GM12865 (cell line): ENCODE data around the gene ADARB2.

Experiments
- DNase-seq: peaks from one replicate; pipeline ENCODE4 v3.0.0; 2010; ENCODE audit warnings: low read depth
- H3K4me3 ChIP-seq: 2 replicates; pipeline ENCODE4 v1.5.1; 2011; ENCODE audit warnings: mild to moderate bottlenecking, low read depth, low read length, control low read depth
- CTCF ChIP-seq: IDR thresholded peaks from 2 replicates; pipeline ENCODE4 v1.5.1; 2011; ENCODE audit warnings: low read length, control low read depth, low read depth, inconsistent platforms; ENCODE audit not compliant: insufficient read depth; ENCODE audit errors: missing control alignments

The ADARB2 gene

GRCh38 chr10:1266033-1266802 lies 471.1 kb downstream of the ADARB2 start:
- DNase-seq = no peak
- no peak overlapping the region for H3K4me3 ChIP-seq
- TF ChIP-seq CTCF = no peak

- TF ChIP-seq CTCF = no peak
- DNase-seq = no peak
- no peak overlapping the region for H3K4me3 ChIP-seq
These were observed 473.3 kb downstream of the ADARB2 start for GRCh38 chr10:1264001-1264400.

GRCh38 chr10:1257274-1257673 lies 480.1 kb downstream of the ADARB2 start:
- H3K4me3 ChIP-seq = no peak overlapping the region
- DNase-seq = no peak
- no peak for TF ChIP-seq CTCF

- DNase-seq = no peak
- no peak for TF ChIP-seq CTCF
- H3K4me3 ChIP-seq = no peak overlapping the region
These were observed 480.9 kb downstream of the ADARB2 start for GRCh38 chr10:1256432-1256725.

- no peak overlapping the region for H3K4me3 ChIP-seq
- no peak for TF ChIP-seq CTCF
- no peak for DNase-seq
These were observed 481.5 kb downstream of the ADARB2 start for GRCh38 chr10:1255600-1256431.

GRCh38 chr10:1255118-1255517 lies 482.2 kb downstream of the ADARB2 start:
- H3K4me3 ChIP-seq = no peak overlapping the region
- no peak for TF ChIP-seq CTCF
- DNase-seq = no peak
